Epithelial cell of proximal tubule (primary cell): Measurements from ENCODE around the gene ZNRF4. TPM values are rescaled to one million over a fixed set of nuclear protein-coding genes. Genes with fewer than 3 reads are reported as not detected.

Experiments used
- DNase-seq: peaks from one replicate; pipeline ENCODE4 v3.0.0-alpha.2; 2011; ENCODE audit warnings: low read depth
- H3K4me3 ChIP-seq: 2 replicates; pipeline ENCODE4 v1.5.1; 2011; ENCODE audit warnings: low read depth, mild to moderate bottlenecking, low read length
- CTCF ChIP-seq: conservative IDR thresholded peaks from 2 replicates; pipeline ENCODE4 v1.5.1; 2012; ENCODE audit warnings: low read depth, mild to moderate bottlenecking, low read length
- total RNA-seq: library from RNA; depleted of rRNA; stranded (reverse); fragments of >200 nt; gene quantifications from 2 replicates; pipeline ENCODE4 v1.2.3, GENCODE V29; 2015

The ZNRF4 gene
- total RNA-seq, 1 donor from 2014 or later, result not detected

- DNase-seq, result no peak
- no peak for TF ChIP-seq CTCF
- no peak overlapping the region for H3K4me3 ChIP-seq
These were observed 31.6 kb upstream of the ZNRF4 start for GRCh38 chr19:5423567-5424125.

DNA sequence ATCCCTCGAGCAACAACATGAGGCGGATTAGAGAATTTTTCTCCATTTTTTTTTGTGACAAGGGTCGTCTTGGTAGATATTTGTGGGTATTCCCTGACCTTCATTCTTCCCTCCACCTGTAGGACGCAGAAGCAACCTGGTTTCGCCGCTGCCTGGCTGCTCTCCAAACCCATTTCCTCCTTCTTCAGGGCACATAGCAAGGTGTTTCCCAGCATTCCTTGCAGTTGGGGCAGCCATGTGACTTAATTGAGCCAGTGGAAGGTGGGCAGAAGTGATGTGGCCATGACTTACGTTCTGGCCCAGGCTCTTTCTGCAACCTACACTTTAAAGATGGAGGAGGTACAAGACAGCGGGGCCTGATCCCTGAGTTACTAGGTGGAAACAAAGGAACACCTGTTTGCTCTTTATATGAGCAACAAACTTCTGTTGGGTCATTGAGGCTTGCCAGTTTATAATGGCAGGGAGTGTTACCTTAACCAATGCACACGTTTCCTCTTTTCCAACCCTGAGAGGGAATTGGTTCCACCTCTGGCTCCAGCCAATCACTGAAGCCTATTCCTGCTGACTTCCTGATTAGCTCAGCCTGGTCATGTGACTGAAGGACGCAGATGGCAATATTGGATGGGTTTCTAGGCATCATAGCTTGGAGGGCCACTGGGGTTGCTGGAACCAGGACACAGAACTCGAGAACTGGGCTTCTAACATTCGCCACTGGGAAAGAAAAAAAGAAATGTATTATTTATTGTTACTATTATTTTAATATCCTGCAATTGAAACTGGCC is 30.8 kb upstream of the ZNRF4 start:
- no peak for TF ChIP-seq CTCF
- no peak for DNase-seq
- H3K4me3 ChIP-seq, result no peak overlapping the region

DNA sequence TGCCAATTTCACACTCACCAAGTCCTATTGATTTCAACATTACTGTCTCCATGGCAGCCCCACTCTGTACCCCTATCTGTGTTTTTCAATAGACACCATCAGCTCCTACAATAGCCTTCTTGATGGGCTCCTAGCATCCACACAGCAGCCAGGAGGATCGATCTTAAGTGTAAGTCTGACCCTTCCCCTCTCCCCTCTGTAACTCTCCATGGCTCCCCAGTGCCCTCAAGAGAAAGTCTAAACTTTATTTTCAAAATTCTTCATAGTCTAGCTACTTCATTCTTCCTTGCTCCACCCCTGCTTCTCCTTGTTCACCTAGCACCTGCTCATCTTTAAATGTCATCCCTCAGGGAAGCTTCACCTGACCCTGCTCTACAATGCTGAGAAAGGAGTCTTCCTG is 30.0 kb upstream of the ZNRF4 start:
- H3K4me3 ChIP-seq, result no peak overlapping the region
- TF ChIP-seq CTCF, result no peak
- no peak for DNase-seq

DNA sequence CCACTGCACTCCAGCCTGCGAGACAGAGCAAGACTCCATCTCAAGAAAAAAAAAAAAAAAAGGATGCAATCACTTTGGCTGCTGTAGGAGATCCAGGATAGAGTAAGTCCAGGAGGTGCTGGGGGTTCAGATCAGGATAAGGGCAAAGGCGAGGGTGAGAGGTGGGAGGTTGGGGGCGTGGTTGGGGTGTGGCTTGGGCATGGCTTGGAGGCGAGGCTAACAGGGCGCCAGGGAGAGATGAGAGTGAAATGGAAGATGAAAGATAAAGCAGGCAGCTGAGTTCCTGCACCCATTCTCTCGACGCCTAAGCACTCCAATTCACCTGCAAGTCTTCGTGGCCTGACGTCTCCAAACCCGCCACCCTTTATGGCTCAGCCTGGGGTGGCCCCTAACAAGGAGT is 25.0 kb upstream of the ZNRF4 start:
- DNase-seq, result no peak
- no peak overlapping the region for H3K4me3 ChIP-seq
- no peak for TF ChIP-seq CTCF

GRCh38 chr19:5432687-5433086 is 22.5 kb upstream of the ZNRF4 start:
- TF ChIP-seq CTCF, result no peak
- DNase-seq, result no peak

DNA sequence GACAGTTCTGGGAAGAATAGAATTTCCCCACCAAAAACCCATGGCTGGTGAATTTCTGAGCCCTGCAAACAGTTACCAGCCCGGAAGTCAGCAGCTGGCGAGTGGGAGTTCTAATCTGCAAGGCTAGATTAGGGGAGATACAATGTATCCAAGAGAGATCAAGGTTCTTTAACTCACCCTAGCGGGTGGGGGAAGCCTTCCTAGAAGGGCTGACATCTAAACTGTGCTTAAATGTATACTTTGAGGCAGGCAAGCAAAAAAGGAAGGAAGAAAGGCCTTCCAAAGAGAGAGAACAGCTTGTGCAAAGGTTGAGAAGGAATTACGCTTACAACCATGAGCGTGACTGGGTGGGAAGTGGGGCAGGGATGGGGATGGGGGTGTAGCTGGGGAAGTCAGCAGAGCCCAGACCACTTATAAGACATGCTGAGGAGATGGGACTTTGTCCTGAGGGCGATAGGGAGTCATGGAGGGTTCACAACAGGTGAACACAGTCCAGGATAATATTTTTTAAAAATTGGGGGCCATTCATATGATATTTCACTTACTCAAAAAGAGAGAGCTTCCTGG is 20.8 kb upstream of the ZNRF4 start:
- no peak for TF ChIP-seq CTCF

More at GRCh38 chr19:5432687-5433086, 22.5 kb upstream of the ZNRF4 start:
- H3K4me3 ChIP-seq, result no peak overlapping the region

More for the DNA sequence above, 20.8 kb upstream of the ZNRF4 start:
- DNase-seq, result no peak
- H3K4me3 ChIP-seq, result no peak overlapping the region
